ENCODE measurements around the gene BACH2. TPM values are rescaled to one million over a fixed set of nuclear protein-coding genes. Genes with fewer than 3 reads are reported as not detected.
A peak's percentile ranks its signal among the peaks of the same experiment; 100 is the strongest.

The BACH2 gene
- total and polyA plus RNA-seq, 7 donors: 0.12 to 16.9 (median 5.9) TPM

- Histone ChIP-seq H3K27me3 (ENCODE audit: insufficient read depth in 3 of 3, low read length in 2 of 3) (no peaks in the 10 kb centered on the region), H3K4me3 (no peak overlapping the region), H3K36me3 (ENCODE audit: insufficient read depth in 1 of 2, low read depth in 1 of 2) (no peaks in the 10 kb centered on the region), H3K27ac (peak overlapping the region; percentile 47), H3K4me1 (peaks cover 50% of the 10 kb centered on the region), H3K9me3 (no peaks in the 10 kb centered on the region)
- 56 to 83% (median 70%) methylated on average over 8 of the region's 8 CpGs for WGBS, 3 donors
- ATAC-seq (peak; percentile 39 to 69 (median 50)), DNase-seq (no peak)
- intact Hi-C loops (cut with DNase I): no loop called here
- no peak for TF ChIP-seq CTCF (IDR thresholded peaks at IDR 0.05)
Measured at GRCh38 chr6:90187437-90188121, 109.1 kb downstream of the BACH2 start.

- intact Hi-C loops (cut with DNase I): no loop called here
- Histone ChIP-seq H3K4me3 (no peak overlapping the region), H3K27ac (peak overlapping the region; percentile 47), H3K9me3 (no peaks in the 10 kb centered on the region), H3K27me3 (ENCODE audit: insufficient read depth in 3 of 3, low read length in 2 of 3) (no peaks in the 10 kb centered on the region), H3K36me3 (ENCODE audit: insufficient read depth in 1 of 2, low read depth in 1 of 2) (no peaks in the 10 kb centered on the region), H3K4me1 (peaks cover 50% of the 10 kb centered on the region)
- 46 to 85% (median 57%) methylated on average over 8 of the region's 8 CpGs for WGBS, 3 donors
- TF ChIP-seq CTCF (IDR thresholded peaks at IDR 0.05): no peak
- ATAC-seq (peak in 1 of 4 donors; percentile 57), DNase-seq (no peak)
Measured at GRCh38 chr6:90186637-90187371, 109.8 kb downstream of the BACH2 start.

GRCh38 chr6:90186026-90186425, 110.6 kb downstream of the BACH2 start:
- Histone ChIP-seq H3K4me3 (no peak overlapping the region), H3K9me3 (no peaks in the 10 kb centered on the region), H3K27ac (no peak overlapping the region), H3K4me1 (peaks cover 50% of the 10 kb centered on the region), H3K36me3 (ENCODE audit: insufficient read depth in 1 of 2, low read depth in 1 of 2) (no peaks in the 10 kb centered on the region), H3K27me3 (ENCODE audit: insufficient read depth in 3 of 3, low read length in 2 of 3) (no peaks in the 10 kb centered on the region)
- no peak for DNase-seq
- intact Hi-C loops (cut with DNase I): no loop called here
- 96 to 97% (median 97%) methylated on average over 3 of the region's 3 CpGs for WGBS, 3 donors
- no peak for ATAC-seq
- TF ChIP-seq CTCF (IDR thresholded peaks at IDR 0.05): no peak

GRCh38 chr6:90184334-90185298, 112.0 kb downstream of the BACH2 start:
- no peaks in the 10 kb centered on the region for H3K36me3 ChIP-seq (ENCODE audit: insufficient read depth in 1 of 2, low read depth in 1 of 2)
- H3K4me1 ChIP-seq: peaks cover 50% of the 10 kb centered on the region
- intact Hi-C loops (cut with DNase I): no loop called here
- no peaks in the 10 kb centered on the region for H3K9me3 ChIP-seq
- WGBS, 3 donors: 43 to 55% (median 44%) methylated on average over 8 of the region's 8 CpGs
- H3K27ac ChIP-seq: peak overlapping the region; percentile 64
- ATAC-seq (peak; percentile 20 to 27 (median 25)), DNase-seq (no peak)
- TF ChIP-seq CTCF (IDR thresholded peaks at IDR 0.05): no peak
- no peaks in the 10 kb centered on the region for H3K27me3 ChIP-seq (ENCODE audit: insufficient read depth in 3 of 3, low read length in 2 of 3)
- peak overlapping the region; percentile 37 for H3K4me3 ChIP-seq
